WTC11 (cell line): Measurements from ENCODE around the gene ZNF627.
A peak's percentile ranks its signal among the peaks of the same experiment; 100 is the strongest.

ENCODE experiments used
- CBFB ChIP-seq: sonication (generic); formaldehyde crosslinking; IDR thresholded peaks from 2 replicates; pipeline ENCODE4 v1.8.1; 2022; ENCODE audit warnings: mild to moderate bottlenecking, low read depth, missing genetic modification reagents
- NFYB ChIP-seq: sonication (generic); formaldehyde crosslinking; conservative IDR thresholded peaks from 2 replicates; pipeline ENCODE4 v1.8.0; 2022; ENCODE audit warnings: low read depth, missing genetic modification reagents
- ZNF138 ChIP-seq: sonication (generic); formaldehyde crosslinking; conservative IDR thresholded peaks from 2 replicates; pipeline ENCODE4 v1.8.1; 2022; ENCODE audit warnings: mild to moderate bottlenecking, moderate library complexity, missing genetic modification reagents
- ZNF263 ChIP-seq: sonication (generic); formaldehyde crosslinking; IDR thresholded peaks from 2 replicates; pipeline ENCODE4 v1.8.1; 2022; ENCODE audit warnings: low read depth, mild to moderate bottlenecking, moderate library complexity, missing genetic modification reagents
- TF ChIP-seq, protein P1 (sequence below): fragments of 200-600 bp; IDR thresholded peaks from 2 replicates; pipeline ENCODE4 v1.8.0; 2022; ENCODE audit warnings: antibody characterized with exemption
- TF ChIP-seq, protein P2 (sequence below): sonication (generic); formaldehyde crosslinking; IDR thresholded peaks from 2 replicates; pipeline ENCODE4 v1.8.1; 2022; ENCODE audit warnings: low read depth, mild to moderate bottlenecking, moderate library complexity, missing genetic modification reagents, borderline replicate concordance
- TF ChIP-seq, protein P3 (sequence below): sonication (generic); formaldehyde crosslinking; IDR thresholded peaks from 2 replicates; pipeline ENCODE4 v1.8.0; 2022; ENCODE audit warnings: mild to moderate bottlenecking, missing genetic modification reagents
- TF ChIP-seq, protein P4 (sequence below): sonication (generic); formaldehyde crosslinking; IDR thresholded peaks from 2 replicates; pipeline ENCODE4 v1.8.1; 2023; ENCODE audit warnings: mild to moderate bottlenecking, moderate library complexity, missing genetic modification reagents

DNA sequence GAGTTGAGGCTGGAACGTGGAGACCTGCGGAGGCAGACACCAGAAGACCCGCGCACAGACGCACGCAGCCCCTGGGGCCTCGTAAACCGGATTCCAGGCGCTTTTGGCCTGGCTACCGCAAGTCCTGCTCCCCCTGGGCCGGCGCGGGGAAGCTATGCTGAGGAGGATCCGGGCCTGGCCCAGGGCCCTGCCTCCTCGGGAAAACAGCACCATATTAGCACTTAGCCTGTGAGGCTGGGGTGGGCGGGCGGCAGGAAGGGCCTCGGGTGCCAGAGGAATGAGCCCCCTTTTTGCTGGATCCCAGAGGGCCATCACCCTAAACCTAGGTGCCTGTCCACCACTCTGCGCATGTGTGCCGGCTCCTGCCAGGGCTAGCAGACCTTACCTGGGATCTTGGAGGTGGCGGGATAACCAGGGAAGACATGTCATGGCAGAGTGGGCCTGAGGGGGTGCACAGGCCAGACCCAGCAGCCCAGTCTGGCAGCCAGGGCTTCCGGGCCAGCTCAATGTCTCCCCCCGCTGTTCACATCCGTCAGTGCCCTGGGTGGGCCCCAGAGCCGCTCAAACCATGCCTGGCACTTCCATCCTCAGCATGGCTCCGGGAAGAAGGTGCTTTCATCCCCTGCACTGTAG lies 45.6 kb upstream of the ZNF627 start:
- TF ChIP-seq, protein P1, sequence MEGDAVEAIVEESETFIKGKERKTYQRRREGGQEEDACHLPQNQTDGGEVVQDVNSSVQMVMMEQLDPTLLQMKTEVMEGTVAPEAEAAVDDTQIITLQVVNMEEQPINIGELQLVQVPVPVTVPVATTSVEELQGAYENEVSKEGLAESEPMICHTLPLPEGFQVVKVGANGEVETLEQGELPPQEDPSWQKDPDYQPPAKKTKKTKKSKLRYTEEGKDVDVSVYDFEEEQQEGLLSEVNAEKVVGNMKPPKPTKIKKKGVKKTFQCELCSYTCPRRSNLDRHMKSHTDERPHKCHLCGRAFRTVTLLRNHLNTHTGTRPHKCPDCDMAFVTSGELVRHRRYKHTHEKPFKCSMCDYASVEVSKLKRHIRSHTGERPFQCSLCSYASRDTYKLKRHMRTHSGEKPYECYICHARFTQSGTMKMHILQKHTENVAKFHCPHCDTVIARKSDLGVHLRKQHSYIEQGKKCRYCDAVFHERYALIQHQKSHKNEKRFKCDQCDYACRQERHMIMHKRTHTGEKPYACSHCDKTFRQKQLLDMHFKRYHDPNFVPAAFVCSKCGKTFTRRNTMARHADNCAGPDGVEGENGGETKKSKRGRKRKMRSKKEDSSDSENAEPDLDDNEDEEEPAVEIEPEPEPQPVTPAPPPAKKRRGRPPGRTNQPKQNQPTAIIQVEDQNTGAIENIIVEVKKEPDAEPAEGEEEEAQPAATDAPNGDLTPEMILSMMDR, result peak; percentile 35; the same call in 1 of the 2 replicates
- TF ChIP-seq ZNF138 (CRISPR knock-in tag) (no peak), NFYB (no peak), ZNF263 (CRISPR knock-in tag) (no peak), CBFB (CRISPR knock-in tag) (no peak)
- TF ChIP-seq, protein P2, sequence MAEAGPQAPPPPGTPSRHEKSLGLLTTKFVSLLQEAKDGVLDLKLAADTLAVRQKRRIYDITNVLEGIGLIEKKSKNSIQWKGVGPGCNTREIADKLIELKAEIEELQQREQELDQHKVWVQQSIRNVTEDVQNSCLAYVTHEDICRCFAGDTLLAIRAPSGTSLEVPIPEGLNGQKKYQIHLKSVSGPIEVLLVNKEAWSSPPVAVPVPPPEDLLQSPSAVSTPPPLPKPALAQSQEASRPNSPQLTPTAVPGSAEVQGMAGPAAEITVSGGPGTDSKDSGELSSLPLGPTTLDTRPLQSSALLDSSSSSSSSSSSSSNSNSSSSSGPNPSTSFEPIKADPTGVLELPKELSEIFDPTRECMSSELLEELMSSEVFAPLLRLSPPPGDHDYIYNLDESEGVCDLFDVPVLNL (CRISPR knock-in tag), result no peak
- TF ChIP-seq, protein P3, sequence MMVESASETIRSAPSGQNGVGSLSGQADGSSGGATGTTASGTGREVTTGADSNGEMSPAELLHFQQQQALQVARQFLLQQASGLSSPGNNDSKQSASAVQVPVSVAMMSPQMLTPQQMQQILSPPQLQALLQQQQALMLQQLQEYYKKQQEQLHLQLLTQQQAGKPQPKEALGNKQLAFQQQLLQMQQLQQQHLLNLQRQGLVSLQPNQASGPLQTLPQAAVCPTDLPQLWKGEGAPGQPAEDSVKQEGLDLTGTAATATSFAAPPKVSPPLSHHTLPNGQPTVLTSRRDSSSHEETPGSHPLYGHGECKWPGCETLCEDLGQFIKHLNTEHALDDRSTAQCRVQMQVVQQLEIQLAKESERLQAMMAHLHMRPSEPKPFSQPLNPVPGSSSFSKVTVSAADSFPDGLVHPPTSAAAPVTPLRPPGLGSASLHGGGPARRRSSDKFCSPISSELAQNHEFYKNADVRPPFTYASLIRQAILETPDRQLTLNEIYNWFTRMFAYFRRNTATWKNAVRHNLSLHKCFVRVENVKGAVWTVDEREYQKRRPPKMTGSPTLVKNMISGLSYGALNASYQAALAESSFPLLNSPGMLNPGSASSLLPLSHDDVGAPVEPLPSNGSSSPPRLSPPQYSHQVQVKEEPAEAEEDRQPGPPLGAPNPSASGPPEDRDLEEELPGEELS (CRISPR knock-in tag), result no peak
- TF ChIP-seq, protein P4, sequence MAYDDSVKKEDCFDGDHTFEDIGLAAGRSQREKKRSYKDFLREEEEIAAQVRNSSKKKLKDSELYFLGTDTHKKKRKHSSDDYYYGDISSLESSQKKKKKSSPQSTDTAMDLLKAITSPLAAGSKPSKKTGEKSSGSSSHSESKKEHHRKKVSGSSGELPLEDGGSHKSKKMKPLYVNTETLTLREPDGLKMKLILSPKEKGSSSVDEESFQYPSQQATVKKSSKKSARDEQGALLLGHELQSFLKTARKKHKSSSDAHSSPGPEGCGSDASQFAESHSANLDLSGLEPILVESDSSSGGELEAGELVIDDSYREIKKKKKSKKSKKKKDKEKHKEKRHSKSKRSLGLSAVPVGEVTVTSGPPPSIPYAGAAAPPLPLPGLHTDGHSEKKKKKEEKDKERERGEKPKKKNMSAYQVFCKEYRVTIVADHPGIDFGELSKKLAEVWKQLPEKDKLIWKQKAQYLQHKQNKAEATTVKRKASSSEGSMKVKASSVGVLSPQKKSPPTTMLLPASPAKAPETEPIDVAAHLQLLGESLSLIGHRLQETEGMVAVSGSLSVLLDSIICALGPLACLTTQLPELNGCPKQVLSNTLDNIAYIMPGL (CRISPR knock-in tag), result peak; percentile 53; the same call in 1 of the 2 replicates
